IMR-90 (cell line): ENCODE measurements around the gene SMARCA5. TPM values are rescaled to one million over a fixed set of nuclear protein-coding genes. Genes with fewer than 3 reads are reported as not detected.

Experiments
- ATAC-seq: fragments of 200-7000 bp; cut with Tn5 transposase; 2 replicates; pipeline ENCODE4 v1.9.1; 2020; ENCODE audit warnings: low read depth, mild to moderate bottlenecking, moderate library complexity
- BruUV-seq: library from RNA; stranded (reverse); fragments of 400-500 nt; replicated peaks from 2 replicates; lab custom pipeline; 2021; lab: Mats Ljungman, UMichigan
- CTCF ChIA-PET: fragments of 300-600 bp; formaldehyde crosslinking; extraction: SDS; loops from one replicate; lab custom pipeline; 2021; ENCODE audit warnings: antibody characterized with exemption; lab: Yijun Ruan, JAX
- POLR2A ChIA-PET: fragments of 300-600 bp; sonication (Branson Sonifier 250); formaldehyde crosslinking; loops from one replicate; lab custom pipeline; 2022; ENCODE audit warnings: antibody characterized with exemption; ENCODE audit not compliant: unreplicated experiment; lab: Charles Lee
- DNase-seq: peaks from one replicate; pipeline ENCODE4 v3.0.0; 2013
- H2AFZ ChIP-seq: replicated peaks from 2 replicates; pipeline ENCODE3; 2013; ENCODE audit warnings: low read length, mild to moderate bottlenecking; ENCODE audit not compliant: poor library complexity
- H2AK5ac ChIP-seq: 2 replicates; pipeline ENCODE4 v1.6.1; 2013; ENCODE audit warnings: low read depth, low read length, inconsistent platforms
- H2AK9ac ChIP-seq: replicated peaks from 2 replicates; pipeline ENCODE3; 2013; ENCODE audit warnings: mild to moderate bottlenecking, low read depth, low read length, moderate library complexity; ENCODE audit not compliant: poor library complexity
- H2BK120ac ChIP-seq: 2 replicates; pipeline ENCODE4 v1.6.1; 2013; ENCODE audit warnings: low read depth, low read length, inconsistent platforms
- H2BK15ac ChIP-seq: 3 replicates; pipeline ENCODE4 v1.6.1; 2013; ENCODE audit warnings: low read depth, low read length, inconsistent platforms
- H2BK20ac ChIP-seq: 2 replicates; pipeline ENCODE4 v1.6.1; 2013; ENCODE audit warnings: low read depth, mild to moderate bottlenecking, inconsistent platforms, low read length, moderate library complexity
- H2BK5ac ChIP-seq: 2 replicates; pipeline ENCODE4 v1.6.1; 2013; ENCODE audit warnings: mild to moderate bottlenecking, low read depth, low read length, inconsistent platforms; ENCODE audit not compliant: poor library complexity, severe bottlenecking
- H3K14ac ChIP-seq: replicated peaks from 2 replicates; pipeline ENCODE4 v1.6.1; 2013; ENCODE audit warnings: low read depth, low read length, inconsistent platforms
- H3K18ac ChIP-seq: 2 replicates; pipeline ENCODE4 v1.6.1; 2013; ENCODE audit warnings: low read depth, low read length, control low read depth
- H3K23ac ChIP-seq: 2 replicates; pipeline ENCODE4 v1.6.1; 2013; ENCODE audit warnings: low read depth, low read length, inconsistent platforms
- H3K27ac ChIP-seq: 2 replicates; pipeline ENCODE4 v1.5.1; 2013; ENCODE audit warnings: mild to moderate bottlenecking, control low read depth, low read length; ENCODE audit not compliant: insufficient read depth
- H3K27me3 ChIP-seq: 2 replicates; pipeline ENCODE4 v1.6.1; 2013; ENCODE audit warnings: low read length; ENCODE audit not compliant: control insufficient read depth, insufficient read depth
- H3K36me3 ChIP-seq: 2 replicates; pipeline ENCODE4 v1.6.1; 2013; ENCODE audit warnings: low read length, mixed read lengths; ENCODE audit not compliant: control insufficient read depth, insufficient read depth
- H3K4ac ChIP-seq: 2 replicates; pipeline ENCODE4 v1.6.1; 2013; ENCODE audit warnings: low read depth, low read length, inconsistent platforms
- H3K4me1 ChIP-seq: 2 replicates; pipeline ENCODE4 v1.6.1; 2013; ENCODE audit warnings: low read length, mixed read lengths; ENCODE audit not compliant: control insufficient read depth, insufficient read depth
- H3K4me2 ChIP-seq: 2 replicates; pipeline ENCODE4 v1.6.1; 2013; ENCODE audit warnings: low read depth, mild to moderate bottlenecking, control low read depth, low read length, moderate library complexity
- H3K4me3 ChIP-seq: 2 replicates; pipeline ENCODE4 v1.5.1; 2013; ENCODE audit warnings: low read depth, mild to moderate bottlenecking, control low read depth, low read length, moderate library complexity; ENCODE audit not compliant: insufficient read depth
- H3K56ac ChIP-seq: 2 replicates; pipeline ENCODE4 v1.6.1; 2013; ENCODE audit warnings: low read length, inconsistent platforms; ENCODE audit not compliant: insufficient read depth; ENCODE audit errors: extremely low read depth
- H3K79me1 ChIP-seq, 2 experiments: 2 replicates each; pipeline ENCODE4 v1.6.1; 2013; ENCODE audit warnings: low read length in 2 of 2, inconsistent platforms in 1 of 2, low read depth in 1 of 2
- H3K9ac ChIP-seq: 2 replicates; pipeline ENCODE4 v1.6.1; 2013; ENCODE audit warnings: low read depth, low read length, control low read depth
- H3K9me1 ChIP-seq: 2 replicates; pipeline ENCODE4 v1.6.1; 2013; ENCODE audit warnings: low read length, inconsistent platforms; ENCODE audit not compliant: insufficient read depth
- H3K9me3 ChIP-seq: 2 replicates; pipeline ENCODE4 v1.6.1; 2013; ENCODE audit warnings: low read length; ENCODE audit not compliant: control insufficient read depth, insufficient read depth
- H4K20me1 ChIP-seq: 2 replicates; pipeline ENCODE4 v1.6.1; 2013; ENCODE audit warnings: low read length, inconsistent platforms; ENCODE audit not compliant: insufficient read depth
- H4K5ac ChIP-seq: 2 replicates; pipeline ENCODE4 v1.6.1; 2013; ENCODE audit warnings: mild to moderate bottlenecking, low read depth, low read length, control low read depth
- H4K8ac ChIP-seq, 2 experiments: 2 replicates each; pipeline ENCODE4 v1.6.1; 2013; ENCODE audit warnings: low read depth in 2 of 2, low read length in 2 of 2, control low read depth in 1 of 2, inconsistent platforms in 1 of 2
- H4K91ac ChIP-seq: 2 replicates; pipeline ENCODE4 v1.6.1; 2013; ENCODE audit warnings: low read depth, low read length, inconsistent platforms; ENCODE audit not compliant: insufficient read depth
- BHLHE40 ChIP-seq: fragments of 150-350 bp; IDR thresholded peaks from 2 replicates; pipeline ENCODE4 v1.6.1; 2016; ENCODE audit warnings: mild to moderate bottlenecking, low read depth, low read length
- CEBPB ChIP-seq: IDR thresholded peaks from 2 replicates; pipeline ENCODE4 v1.6.1; 2012; ENCODE audit warnings: low read depth, low read length, improper control_type of control experiment
- CHD1 ChIP-seq: IDR thresholded peaks from 2 replicates; pipeline ENCODE4 v1.6.1; 2012; ENCODE audit warnings: low read depth, low read length, improper control_type of control experiment
- FOS ChIP-seq: fragments of 150-350 bp; IDR thresholded peaks from 2 replicates; pipeline ENCODE4 v1.6.1; 2016; ENCODE audit warnings: low read depth, low read length
- MAFK ChIP-seq: IDR thresholded peaks from 2 replicates; pipeline ENCODE4 v1.6.1; 2012; ENCODE audit warnings: low read depth, low read length, improper control_type of control experiment
- MAZ ChIP-seq: IDR thresholded peaks from 2 replicates; pipeline ENCODE4 v1.6.1; 2012; ENCODE audit warnings: low read depth, mild to moderate bottlenecking, low read length, improper control_type of control experiment, moderate library complexity, borderline replicate concordance
- MXI1 ChIP-seq: IDR thresholded peaks from 2 replicates; pipeline ENCODE4 v1.6.1; 2012; ENCODE audit warnings: low read depth, mild to moderate bottlenecking, low read length, moderate library complexity, borderline replicate concordance
- NFE2L2 ChIP-seq: fragments of 150-350 bp; IDR thresholded peaks from 2 replicates; pipeline ENCODE4 v1.6.1; 2016; ENCODE audit warnings: low read depth, mild to moderate bottlenecking, low read length
- POLR2A ChIP-seq: IDR thresholded peaks from 2 replicates; pipeline ENCODE4 v1.6.1; 2012; ENCODE audit warnings: mild to moderate bottlenecking, low read depth, low read length
- RAD21 ChIP-seq: IDR thresholded peaks from 2 replicates; pipeline ENCODE4 v1.6.1; 2012; ENCODE audit warnings: low read length, improper control_type of control experiment
- RCOR1 ChIP-seq: IDR thresholded peaks from 2 replicates; pipeline ENCODE4 v1.6.1; 2012; ENCODE audit warnings: mild to moderate bottlenecking, low read length, improper control_type of control experiment; ENCODE audit not compliant: insufficient replicate concordance
- RFX5 ChIP-seq: IDR thresholded peaks from 2 replicates; pipeline ENCODE4 v1.8.0; 2012; ENCODE audit warnings: low read depth, mild to moderate bottlenecking, low read length, moderate library complexity
- SMC3 ChIP-seq: fragments of 150-350 bp; IDR thresholded peaks from 2 replicates; pipeline ENCODE4 v1.6.1; 2016; ENCODE audit warnings: low read depth, mild to moderate bottlenecking, antibody characterized with exemption, low read length, moderate library complexity
- dilution Hi-C: fragments of 300-500 bp; cut with HindIII; formaldehyde crosslinking; loops from one replicate; pipeline ENCODE4 v1.14.3; 2018; ENCODE audit warnings: low sequenced_read_pairs; ENCODE audit not compliant: unreplicated experiment
- in situ Hi-C: fragments of 300-500 bp; cut with MboI; formaldehyde crosslinking; loops from 3 replicates; pipeline ENCODE4 v1.14.3; 2019; ENCODE audit warnings: low sequenced_read_pairs, inconsistent platforms, mixed read lengths
- intact Hi-C: fragments of 100-400 bp; cut with micrococcal nuclease; formaldehyde crosslinking; loops from 2 replicates; pipeline ENCODE4 v1.10.0; 2022
- polyA plus RNA-seq, 3 experiments: library from polyadenylated mRNA; depleted of rRNA; stranded (reverse); fragments of >200 nt; gene quantifications; 2 replicates each; pipeline ENCODE4 v1.2.3, GENCODE V29; 2012; ENCODE audit warnings: low replicate concordance in 1 of 3
- total RNA-seq: library from RNA; depleted of rRNA; stranded (reverse); fragments of >200 nt; gene quantifications from 2 replicates; pipeline ENCODE4 v1.2.3, GENCODE V29; 2012
- TF ChIP-seq, protein P1 (sequence below): fragments of 150-350 bp; IDR thresholded peaks from 2 replicates; pipeline ENCODE4 v1.6.1; 2017; ENCODE audit warnings: mild to moderate bottlenecking, antibody characterized with exemption, low read length, low read depth
- TF ChIP-seq, protein P2 (sequence below): conservative IDR thresholded peaks from 2 replicates; pipeline ENCODE4 v1.5.1; 2012; ENCODE audit warnings: mild to moderate bottlenecking, low read depth, low read length, improper control_type of control experiment
- TF ChIP-seq, protein P3 (sequence below): fragments of 150-350 bp; IDR thresholded peaks from 2 replicates; pipeline ENCODE4 v1.6.1; 2016; ENCODE audit warnings: low read depth, mild to moderate bottlenecking, low read length, moderate library complexity, borderline replicate concordance

SMARCA5 gene
- total and polyA plus RNA-seq, 2 of the 4 experiments (the other 2 are of a cell fraction), result 11.5 to 14.7 TPM

DNA sequence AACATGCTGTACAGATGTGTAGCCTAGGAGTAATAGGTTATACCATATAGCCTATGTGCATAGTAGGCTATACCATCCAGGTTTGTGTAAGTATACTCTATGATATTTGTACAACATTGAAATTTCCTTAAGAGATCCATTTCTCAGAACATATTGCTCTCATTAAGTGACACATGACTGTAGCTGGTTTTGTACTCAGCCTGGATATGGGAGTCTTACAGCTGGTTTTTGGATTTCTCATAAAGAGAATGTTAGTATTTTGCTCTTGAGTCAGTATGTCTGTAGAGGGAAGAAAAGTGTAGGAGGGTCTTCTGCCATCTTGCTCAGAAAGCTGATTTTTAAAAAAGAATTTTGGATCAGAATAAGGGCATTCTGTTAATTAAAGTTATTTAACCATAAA is 85.3 kb downstream of the SMARCA5 start:
- Histone ChIP-seq H2BK120ac (no peak overlapping the region), H3K18ac (no peak overlapping the region), H2BK15ac (no peak overlapping the region), H3K9me3 (no peaks in the 10 kb centered on the region), H3K4me2 (no peak overlapping the region), H3K9me1 (no peaks in the 10 kb centered on the region), H3K27me3 (no peaks in the 10 kb centered on the region), H3K14ac (no peak overlapping the region), H3K9ac (no peak overlapping the region), H2BK20ac (no peak overlapping the region), H2AK5ac (no peak overlapping the region), H3K4me3 (no peak overlapping the region), H4K8ac (no peak overlapping the region), H3K56ac (no peak overlapping the region), H3K4me1 (no peaks in the 10 kb centered on the region), H3K36me3 (no peaks in the 10 kb centered on the region), H3K4ac (no peak overlapping the region), H2AFZ (no peak overlapping the region), H4K5ac (no peak overlapping the region), H3K27ac (no peak overlapping the region), H3K23ac (no peak overlapping the region), H4K91ac (no peak overlapping the region), H3K79me1 (no peaks in the 10 kb centered on the region), H4K20me1 (no peaks in the 10 kb centered on the region), H2BK5ac (no peak overlapping the region), H2AK9ac (no peak overlapping the region)
- in situ Hi-C loops (no loop called here), intact Hi-C loops (no loop called here), dilution Hi-C loops (no loop called here)
- ATAC-seq, result no peak
- CTCF ChIA-PET, result no interaction called here
- DNase-seq, result no peak
- POLR2A ChIA-PET, result no interaction called here
- no TSS peak for BruUV-seq
- TF ChIP-seq RAD21 (no peak), NFE2L2 (no peak), RCOR1 (no peak), CEBPB (no peak), FOS (no peak), BHLHE40 (no peak), RFX5 (no peak), SMC3 (no peak), CHD1 (no peak), MAFK (no peak), MXI1 (no peak), POLR2A (no peak), MAZ (no peak)
- TF ChIP-seq, protein P1, sequence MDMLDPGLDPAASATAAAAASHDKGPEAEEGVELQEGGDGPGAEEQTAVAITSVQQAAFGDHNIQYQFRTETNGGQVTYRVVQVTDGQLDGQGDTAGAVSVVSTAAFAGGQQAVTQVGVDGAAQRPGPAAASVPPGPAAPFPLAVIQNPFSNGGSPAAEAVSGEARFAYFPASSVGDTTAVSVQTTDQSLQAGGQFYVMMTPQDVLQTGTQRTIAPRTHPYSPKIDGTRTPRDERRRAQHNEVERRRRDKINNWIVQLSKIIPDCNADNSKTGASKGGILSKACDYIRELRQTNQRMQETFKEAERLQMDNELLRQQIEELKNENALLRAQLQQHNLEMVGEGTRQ, result no peak
- TF ChIP-seq, protein P2, sequence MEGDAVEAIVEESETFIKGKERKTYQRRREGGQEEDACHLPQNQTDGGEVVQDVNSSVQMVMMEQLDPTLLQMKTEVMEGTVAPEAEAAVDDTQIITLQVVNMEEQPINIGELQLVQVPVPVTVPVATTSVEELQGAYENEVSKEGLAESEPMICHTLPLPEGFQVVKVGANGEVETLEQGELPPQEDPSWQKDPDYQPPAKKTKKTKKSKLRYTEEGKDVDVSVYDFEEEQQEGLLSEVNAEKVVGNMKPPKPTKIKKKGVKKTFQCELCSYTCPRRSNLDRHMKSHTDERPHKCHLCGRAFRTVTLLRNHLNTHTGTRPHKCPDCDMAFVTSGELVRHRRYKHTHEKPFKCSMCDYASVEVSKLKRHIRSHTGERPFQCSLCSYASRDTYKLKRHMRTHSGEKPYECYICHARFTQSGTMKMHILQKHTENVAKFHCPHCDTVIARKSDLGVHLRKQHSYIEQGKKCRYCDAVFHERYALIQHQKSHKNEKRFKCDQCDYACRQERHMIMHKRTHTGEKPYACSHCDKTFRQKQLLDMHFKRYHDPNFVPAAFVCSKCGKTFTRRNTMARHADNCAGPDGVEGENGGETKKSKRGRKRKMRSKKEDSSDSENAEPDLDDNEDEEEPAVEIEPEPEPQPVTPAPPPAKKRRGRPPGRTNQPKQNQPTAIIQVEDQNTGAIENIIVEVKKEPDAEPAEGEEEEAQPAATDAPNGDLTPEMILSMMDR, result no peak
- TF ChIP-seq, protein P3, sequence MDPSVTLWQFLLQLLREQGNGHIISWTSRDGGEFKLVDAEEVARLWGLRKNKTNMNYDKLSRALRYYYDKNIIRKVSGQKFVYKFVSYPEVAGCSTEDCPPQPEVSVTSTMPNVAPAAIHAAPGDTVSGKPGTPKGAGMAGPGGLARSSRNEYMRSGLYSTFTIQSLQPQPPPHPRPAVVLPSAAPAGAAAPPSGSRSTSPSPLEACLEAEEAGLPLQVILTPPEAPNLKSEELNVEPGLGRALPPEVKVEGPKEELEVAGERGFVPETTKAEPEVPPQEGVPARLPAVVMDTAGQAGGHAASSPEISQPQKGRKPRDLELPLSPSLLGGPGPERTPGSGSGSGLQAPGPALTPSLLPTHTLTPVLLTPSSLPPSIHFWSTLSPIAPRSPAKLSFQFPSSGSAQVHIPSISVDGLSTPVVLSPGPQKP, result no peak
